MG63 (cell line): ENCODE results near the gene SLC35E4. TPM values are rescaled to one million over a fixed set of nuclear protein-coding genes. Genes with fewer than 3 reads are reported as not detected.
A peak's percentile ranks its signal among the peaks of the same experiment; 100 is the strongest.
"Not testable (repeated sequence)": the region's sequence is repeated elsewhere in the genome, so short reads cannot be mapped to it uniquely, and the experiment has no call there.

Source experiments
- DNase-seq: peaks from one replicate; pipeline ENCODE4 v3.0.0-alpha.2; 2020
- H3K27me3 ChIP-seq: fragments of 250-450 bp; sonication (Bioruptor Pico); 2 replicates; pipeline ENCODE4 v1.5.1; 2020; ENCODE audit warnings: mild to moderate bottlenecking, moderate library complexity
- H3K36me3 ChIP-seq: fragments of 250-450 bp; sonication (Bioruptor Pico); 2 replicates; pipeline ENCODE4 v1.5.1; 2020; ENCODE audit warnings: mild to moderate bottlenecking, moderate library complexity
- H3K4me3 ChIP-seq: fragments of 250-450 bp; sonication (Bioruptor Pico); 2 replicates; pipeline ENCODE4 v1.5.1; 2020; ENCODE audit warnings: mild to moderate bottlenecking, moderate library complexity
- H3K9me3 ChIP-seq: fragments of 250-450 bp; sonication (Bioruptor Pico); 2 replicates; pipeline ENCODE4 v1.5.1; 2020; ENCODE audit warnings: mild to moderate bottlenecking, moderate library complexity
- total RNA-seq: library from RNA; depleted of rRNA; stranded (reverse); fragments of >200 nt; shearing (Covaris generic); gene quantifications from 2 replicates; pipeline ENCODE4 v1.2.3, GENCODE V29; 2014; ENCODE audit warnings: low replicate concordance; rRNA removed

SLC35E4 gene
- total RNA-seq: 11.3 and 12.5 TPM in 2 replicates

GRCh38 chr22:30635273-30636225 lies at the start of gene SLC35E4:
Gene SLC35E4 (plus strand): TSS chr22:30635781. CDS start chr22:30636451, 670 bp downstream.
- no peaks in the 10 kb centered on the region for H3K27me3 ChIP-seq
- no peaks in the 10 kb centered on the region for H3K9me3 ChIP-seq
- peaks cover 17% of the 10 kb centered on the region for H3K36me3 ChIP-seq
- DNase-seq: peak; percentile 93
- H3K4me3 ChIP-seq: peak within 1 kb of the TSS; percentile 63

GRCh38 chr22:30586414-30586813 lies 49.2 kb upstream of the SLC35E4 start:
- no peak for DNase-seq
- H3K9me3 ChIP-seq: no peaks in the 10 kb centered on the region
- H3K4me3 ChIP-seq: no peak overlapping the region
- H3K36me3 ChIP-seq: peaks cover 86% of the 10 kb centered on the region
- no peaks in the 10 kb centered on the region for H3K27me3 ChIP-seq

- no peak for DNase-seq
- H3K27me3 ChIP-seq: peaks cover 2% of the 10 kb centered on the region; the same call in 1 of the 2 replicates
- H3K4me3 ChIP-seq: peak overlapping the region; percentile 88
Measured at GRCh38 chr22:30591191-30591587, 44.4 kb upstream of the SLC35E4 start.

GRCh38 chr22:30591588-30592359 lies 43.8 kb upstream of the SLC35E4 start, which contains the start of gene PES1:
Gene PES1 (minus strand): TSS chr22:30591910. CDS start chr22:30591833, 77 bp downstream.
- Histone ChIP-seq H3K27me3 (peaks cover 2% of the 10 kb centered on the region; the same call in 1 of the 2 replicates), H3K9me3 (no peaks in the 10 kb centered on the region), H3K4me3 (peak within 1 kb of the TSS; percentile 88), H3K36me3 (peaks cover 42% of the 10 kb centered on the region)
- DNase-seq: peak; percentile 97

More at GRCh38 chr22:30591191-30591587, 44.4 kb upstream of the SLC35E4 start:
- no peaks in the 10 kb centered on the region for H3K9me3 ChIP-seq
- peaks cover 48% of the 10 kb centered on the region for H3K36me3 ChIP-seq

- H3K4me3 ChIP-seq: peak overlapping the region; percentile 88
Measured at GRCh38 chr22:30592360-30592713, 43.2 kb upstream of the SLC35E4 start.

GRCh38 chr22:30596199-30596598 lies 39.4 kb upstream of the SLC35E4 start:
- Histone ChIP-seq H3K9me3 (no peaks in the 10 kb centered on the region), H3K27me3 (peaks cover 2% of the 10 kb centered on the region; the same call in 1 of the 2 replicates), H3K4me3 (no peak overlapping the region), H3K36me3 (peaks cover 3% of the 10 kb centered on the region; the same call in 1 of the 2 replicates)
- no peak for DNase-seq

More at GRCh38 chr22:30592360-30592713, 43.2 kb upstream of the SLC35E4 start:
- not testable (repeated sequence) for DNase-seq, H3K27me3 ChIP-seq, H3K9me3 ChIP-seq
- peaks cover 36% of the 10 kb centered on the region for H3K36me3 ChIP-seq

- H3K4me3 ChIP-seq: no peak overlapping the region
- H3K9me3 ChIP-seq: no peaks in the 10 kb centered on the region
- peaks cover 2% of the 10 kb centered on the region; the same call in 1 of the 2 replicates for H3K27me3 ChIP-seq
- no peaks in the 10 kb centered on the region for H3K36me3 ChIP-seq
- no peak for DNase-seq
Measured at GRCh38 chr22:30596886-30597285, 38.7 kb upstream of the SLC35E4 start.

GRCh38 chr22:30598986-30599385 lies 36.6 kb upstream of the SLC35E4 start:
- Histone ChIP-seq H3K4me3 (no peak overlapping the region), H3K9me3 (no peaks in the 10 kb centered on the region), H3K27me3 (no peaks in the 10 kb centered on the region), H3K36me3 (no peaks in the 10 kb centered on the region)
- peak; percentile 33 for DNase-seq

- H3K36me3 ChIP-seq: no peaks in the 10 kb centered on the region
- no peak overlapping the region for H3K4me3 ChIP-seq
- DNase-seq: no peak
- H3K9me3 ChIP-seq: no peaks in the 10 kb centered on the region
- no peaks in the 10 kb centered on the region for H3K27me3 ChIP-seq
Measured at GRCh38 chr22:30600921-30601320, 34.7 kb upstream of the SLC35E4 start.

GRCh38 chr22:30601464-30601863 lies 34.1 kb upstream of the SLC35E4 start:
- Histone ChIP-seq H3K36me3 (no peaks in the 10 kb centered on the region), H3K27me3 (no peaks in the 10 kb centered on the region), H3K9me3 (no peaks in the 10 kb centered on the region), H3K4me3 (no peak overlapping the region)
- no peak for DNase-seq

GRCh38 chr22:30602049-30602448 lies 33.5 kb upstream of the SLC35E4 start:
- no peak for DNase-seq
- Histone ChIP-seq H3K9me3 (no peaks in the 10 kb centered on the region), H3K4me3 (no peak overlapping the region), H3K36me3 (no peaks in the 10 kb centered on the region), H3K27me3 (no peaks in the 10 kb centered on the region)

- no peaks in the 10 kb centered on the region for H3K36me3 ChIP-seq
- H3K4me3 ChIP-seq: no peak overlapping the region
- DNase-seq: no peak
- H3K9me3 ChIP-seq: no peaks in the 10 kb centered on the region
- H3K27me3 ChIP-seq: no peaks in the 10 kb centered on the region
Measured at GRCh38 chr22:30603801-30604200, 31.8 kb upstream of the SLC35E4 start.

GRCh38 chr22:30604723-30605122 lies 30.9 kb upstream of the SLC35E4 start:
- H3K36me3 ChIP-seq: no peaks in the 10 kb centered on the region
- no peak for DNase-seq
- H3K27me3 ChIP-seq: no peaks in the 10 kb centered on the region
- H3K4me3 ChIP-seq: no peak overlapping the region
- no peaks in the 10 kb centered on the region for H3K9me3 ChIP-seq

- Histone ChIP-seq H3K27me3 (no peaks in the 10 kb centered on the region), H3K4me3 (no peak overlapping the region)
- peak; percentile 27 for DNase-seq
Measured at GRCh38 chr22:30605449-30606110, 30.0 kb upstream of the SLC35E4 start.

GRCh38 chr22:30606455-30607299 lies 28.9 kb upstream of the SLC35E4 start, which contains the start of gene TCN2:
Gene TCN2 (plus strand): TSS chr22:30607174. CDS start chr22:30607332, 158 bp downstream.
- no peak within 1 kb of the TSS for H3K4me3 ChIP-seq
- H3K9me3 ChIP-seq: no peaks in the 10 kb centered on the region
- H3K36me3 ChIP-seq: no peaks in the 10 kb centered on the region
- DNase-seq: no peak
- H3K27me3 ChIP-seq: no peaks in the 10 kb centered on the region

More at GRCh38 chr22:30605449-30606110, 30.0 kb upstream of the SLC35E4 start:
- no peaks in the 10 kb centered on the region for H3K9me3 ChIP-seq
- H3K36me3 ChIP-seq: no peaks in the 10 kb centered on the region
